ENCODE results near the gene CYS1. TPM values are rescaled to one million over a fixed set of nuclear protein-coding genes. Genes with fewer than 3 reads are reported as not detected.
"Not testable (repeated sequence)": the region's sequence is repeated elsewhere in the genome, so short reads cannot be mapped to it uniquely, and the experiment has no call there.

CYS1 gene
- total RNA-seq, 1 experiment from 2014 or later, result 1.2 TPM

- TF ChIP-seq ZSCAN18 (CRISPR knock-in tag; IDR thresholded peaks at IDR 0.05) (no peak), USF1 (CRISPR knock-in tag; IDR thresholded peaks at IDR 0.05) (no peak), NR2C2 (CRISPR knock-in tag; IDR thresholded peaks at IDR 0.05) (no peak), ETV6 (CRISPR knock-in tag; IDR thresholded peaks at IDR 0.05) (no peak), AR (CRISPR knock-in tag; IDR thresholded peaks at IDR 0.05) (no peak), ZNF671 (CRISPR knock-in tag; IDR thresholded peaks at IDR 0.05) (no peak), CDX4 (CRISPR knock-in tag; IDR thresholded peaks at IDR 0.05; ENCODE audit: borderline replicate concordance) (no peak), RELA (CRISPR knock-in tag; IDR thresholded peaks at IDR 0.05; ENCODE audit: borderline replicate concordance) (no peak), ZBTB43 (CRISPR knock-in tag; IDR thresholded peaks at IDR 0.05) (no peak), ZNF121 (CRISPR knock-in tag; IDR thresholded peaks at IDR 0.05) (no peak), E2F5 (CRISPR knock-in tag; IDR thresholded peaks at IDR 0.05) (no peak), OVOL2 (CRISPR knock-in tag; IDR thresholded peaks at IDR 0.05; ENCODE audit: borderline replicate concordance) (no peak), SP1 (CRISPR knock-in tag; conservative IDR thresholded peaks at IDR 0.05) (no peak)
Measured at GRCh38 chr2:10014418-10015190, 65.6 kb downstream of the CYS1 start (continued).

- not testable (repeated sequence) for H3K9me3 Mint-ChIP-seq; DNase-seq (ENCODE audit: low spot score); H3K27ac Mint-ChIP-seq
Measured at GRCh38 chr2:10013651-10014417, 66.4 kb downstream of the CYS1 start.

GRCh38 chr2:10012963-10013461 lies 67.2 kb downstream of the CYS1 start:
- H3K27me3 Mint-ChIP-seq (ENCODE audit: low read depth), result no peaks in the 10 kb centered on the region
- H3K4me3 Mint-ChIP-seq, result no peak overlapping the region
- TF ChIP-seq NR2C2 (CRISPR knock-in tag; IDR thresholded peaks at IDR 0.05) (no peak), JUN (CRISPR knock-in tag; IDR thresholded peaks at IDR 0.05) (no peak), OVOL2 (CRISPR knock-in tag; IDR thresholded peaks at IDR 0.05; ENCODE audit: borderline replicate concordance) (no peak), IRF2 (CRISPR knock-in tag; IDR thresholded peaks at IDR 0.05; ENCODE audit: borderline replicate concordance, low read depth) (no peak), ATF3 (CRISPR knock-in tag; conservative IDR thresholded peaks at IDR 0.05) (no peak), FOXP1 (CRISPR knock-in tag; IDR thresholded peaks at IDR 0.05; ENCODE audit: borderline replicate concordance) (no peak), KAT7 (CRISPR knock-in tag; IDR thresholded peaks at IDR 0.05; ENCODE audit: borderline replicate concordance) (no peak), ZNF423 (CRISPR knock-in tag; IDR thresholded peaks at IDR 0.05) (no peak), ZBTB21 (CRISPR knock-in tag; IDR thresholded peaks at IDR 0.05; ENCODE audit: borderline replicate concordance) (no peak), ZBTB43 (CRISPR knock-in tag; IDR thresholded peaks at IDR 0.05) (no peak)

More at GRCh38 chr2:10013651-10014417, 66.4 kb downstream of the CYS1 start:
- H3K4me1 Mint-ChIP-seq; H3K4me3 Mint-ChIP-seq; H3K27me3 Mint-ChIP-seq (ENCODE audit: low read depth); CTCF ChIA-PET; H3K36me3 Mint-ChIP-seq; ATAC-seq; POLR2A ChIA-PET: not testable (repeated sequence)

More at GRCh38 chr2:10012963-10013461, 67.2 kb downstream of the CYS1 start:
- ChIA-PET POLR2A (no interaction called here), CTCF (no interaction called here)
- ATAC-seq, result no peak
- Mint-ChIP-seq H3K9me3 (no peaks in the 10 kb centered on the region), H3K36me3 (no peaks in the 10 kb centered on the region), H3K27ac (no peak overlapping the region), H3K4me1 (no peaks in the 10 kb centered on the region)
- no peak for DNase-seq (ENCODE audit: low spot score)
